Activated B cell treated with CpG ODN at 0.5 μM for 24 hours (primary cell): Measurements from ENCODE around the gene PRIMPOL. TPM values are rescaled to one million over a fixed set of nuclear protein-coding genes. Genes with fewer than 3 reads are reported as not detected.

Source experiments
- ATAC-seq: fragments of 200-7000 bp; cut with Tn5 transposase; one replicate; pipeline ENCODE4 v1.10.0; 2021; ENCODE audit warnings: low read depth, mild to moderate bottlenecking, moderate library complexity
- CTCF ChIA-PET: fragments of 350-600 bp; sonication (Branson Sonifier 250); formaldehyde crosslinking; loops from one replicate; lab custom pipeline; 2021; ENCODE audit warnings: antibody characterized with exemption; lab: Charles Lee
- POLR2A ChIA-PET: fragments of 350-600 bp; sonication (Branson Sonifier 250); formaldehyde crosslinking; loops from one replicate; lab custom pipeline; 2021; ENCODE audit warnings: antibody characterized with exemption; lab: Charles Lee
- DNase-seq: peaks from one replicate; pipeline ENCODE4 v3.0.0; 2022
- H3K27ac Mint-ChIP-seq: one replicate; pipeline ENCODE4 v1.8.0; 2020; ENCODE audit warnings: mixed read lengths
- H3K27me3 Mint-ChIP-seq: one replicate; pipeline ENCODE4 v1.8.0; 2021; ENCODE audit warnings: mixed read lengths
- H3K36me3 Mint-ChIP-seq: one replicate; pipeline ENCODE4 v1.8.0; 2021; ENCODE audit warnings: low read depth, mixed read lengths
- H3K4me1 Mint-ChIP-seq: one replicate; pipeline ENCODE4 v1.8.0; 2021; ENCODE audit warnings: mixed read lengths
- H3K4me3 Mint-ChIP-seq: one replicate; pipeline ENCODE4 v1.8.0; 2020; ENCODE audit warnings: mild to moderate bottlenecking, mixed read lengths
- H3K9me3 Mint-ChIP-seq: one replicate; pipeline ENCODE4 v1.8.0; 2020; ENCODE audit warnings: mixed read lengths
- intact Hi-C: fragments of 100-400 bp; cut with micrococcal nuclease; formaldehyde crosslinking; loops from one replicate; pipeline ENCODE4 v1.15.1; 2024
- total RNA-seq: library from RNA; stranded (reverse); gene quantifications from 2 replicates; pipeline ENCODE4 v1.2.3, GENCODE V29; 2022
- TF ChIP-seq, protein P1 (sequence below): fragments of 200-600 bp; IDR thresholded peaks from one replicate; pipeline ENCODE4 v1.8.0; 2022; ENCODE audit warnings: antibody characterized with exemption, mild to moderate bottlenecking

Gene PRIMPOL
- total RNA-seq, 1 donor from 2014 or later = 11.6 TPM

DNA sequence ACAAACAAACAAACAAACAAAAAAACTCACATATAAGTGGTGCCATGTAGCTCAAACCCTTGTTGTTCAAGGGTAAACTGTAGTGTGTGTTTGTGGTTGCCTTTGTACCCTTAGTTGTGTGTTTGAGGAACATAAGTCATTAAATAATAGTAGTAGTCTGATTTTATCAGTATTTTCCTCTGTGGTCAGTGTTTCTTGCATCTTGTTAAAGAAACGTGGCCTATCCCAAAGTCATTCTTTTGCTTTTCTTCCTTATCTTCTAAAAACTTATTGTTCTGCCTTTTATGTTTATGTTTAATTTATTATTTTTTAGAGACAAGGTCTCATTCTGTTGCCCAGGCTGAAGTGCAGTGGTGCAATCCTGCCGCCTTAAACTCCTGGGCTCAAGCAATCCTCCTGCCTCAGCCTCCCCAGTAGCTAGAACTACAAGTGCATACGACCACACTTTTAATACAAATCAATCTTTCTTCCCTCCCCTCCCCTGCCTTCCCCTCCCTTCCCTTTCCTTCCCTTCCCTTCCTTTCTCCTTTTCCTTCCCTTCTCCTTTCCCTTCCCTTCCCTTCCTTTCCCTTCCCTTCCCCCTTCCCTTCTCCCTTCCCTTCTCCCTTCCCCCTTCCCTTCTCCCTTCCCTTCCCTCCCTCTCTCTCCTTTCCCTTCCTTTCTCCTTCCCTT is 26.4 kb downstream of the PRIMPOL start:
- Mint-ChIP-seq H3K4me1 (no peaks in the 10 kb centered on the region), H3K27ac (no peak overlapping the region), H3K4me3 (no peak overlapping the region), H3K36me3 (peaks cover 31% of the 10 kb centered on the region), H3K27me3 (no peaks in the 10 kb centered on the region), H3K9me3 (no peaks in the 10 kb centered on the region)
- TF ChIP-seq, protein P1, sequence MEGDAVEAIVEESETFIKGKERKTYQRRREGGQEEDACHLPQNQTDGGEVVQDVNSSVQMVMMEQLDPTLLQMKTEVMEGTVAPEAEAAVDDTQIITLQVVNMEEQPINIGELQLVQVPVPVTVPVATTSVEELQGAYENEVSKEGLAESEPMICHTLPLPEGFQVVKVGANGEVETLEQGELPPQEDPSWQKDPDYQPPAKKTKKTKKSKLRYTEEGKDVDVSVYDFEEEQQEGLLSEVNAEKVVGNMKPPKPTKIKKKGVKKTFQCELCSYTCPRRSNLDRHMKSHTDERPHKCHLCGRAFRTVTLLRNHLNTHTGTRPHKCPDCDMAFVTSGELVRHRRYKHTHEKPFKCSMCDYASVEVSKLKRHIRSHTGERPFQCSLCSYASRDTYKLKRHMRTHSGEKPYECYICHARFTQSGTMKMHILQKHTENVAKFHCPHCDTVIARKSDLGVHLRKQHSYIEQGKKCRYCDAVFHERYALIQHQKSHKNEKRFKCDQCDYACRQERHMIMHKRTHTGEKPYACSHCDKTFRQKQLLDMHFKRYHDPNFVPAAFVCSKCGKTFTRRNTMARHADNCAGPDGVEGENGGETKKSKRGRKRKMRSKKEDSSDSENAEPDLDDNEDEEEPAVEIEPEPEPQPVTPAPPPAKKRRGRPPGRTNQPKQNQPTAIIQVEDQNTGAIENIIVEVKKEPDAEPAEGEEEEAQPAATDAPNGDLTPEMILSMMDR = no peak
- intact Hi-C loops = no loop called here
- ChIA-PET CTCF (no interaction called here), POLR2A (no interaction called here)
- DNase-seq = no peak
- no peak for ATAC-seq

- ChIA-PET POLR2A (no interaction called here), CTCF (no interaction called here)
- TF ChIP-seq, protein P1 = no peak
- ATAC-seq (no peak), DNase-seq (no peak)
- H3K36me3 Mint-ChIP-seq = peaks cover 4% of the 10 kb centered on the region
- H3K9me3 Mint-ChIP-seq = no peaks in the 10 kb centered on the region
- H3K27me3 Mint-ChIP-seq = no peaks in the 10 kb centered on the region
- H3K27ac Mint-ChIP-seq = no peak overlapping the region
- no peaks in the 10 kb centered on the region for H3K4me1 Mint-ChIP-seq
- no peak overlapping the region for H3K4me3 Mint-ChIP-seq
- intact Hi-C loops = no loop called here
These were observed 31.2 kb downstream of the PRIMPOL start for GRCh38 chr4:184680698-184681097.

GRCh38 chr4:184681916-184682315 is 32.4 kb downstream of the PRIMPOL start:
- Mint-ChIP-seq H3K4me1 (no peaks in the 10 kb centered on the region), H3K4me3 (no peak overlapping the region), H3K27ac (no peak overlapping the region), H3K27me3 (no peaks in the 10 kb centered on the region), H3K9me3 (no peaks in the 10 kb centered on the region), H3K36me3 (peaks cover 11% of the 10 kb centered on the region)
- ChIA-PET POLR2A (no interaction called here), CTCF (no interaction called here)
- DNase-seq (no peak), ATAC-seq (no peak)
- TF ChIP-seq, protein P1 = no peak
- intact Hi-C loops = no loop called here

- H3K27ac Mint-ChIP-seq = no peak overlapping the region
- H3K4me3 Mint-ChIP-seq = no peak overlapping the region
These were observed 35.1 kb downstream of the PRIMPOL start for GRCh38 chr4:184684491-184685189.

DNA sequence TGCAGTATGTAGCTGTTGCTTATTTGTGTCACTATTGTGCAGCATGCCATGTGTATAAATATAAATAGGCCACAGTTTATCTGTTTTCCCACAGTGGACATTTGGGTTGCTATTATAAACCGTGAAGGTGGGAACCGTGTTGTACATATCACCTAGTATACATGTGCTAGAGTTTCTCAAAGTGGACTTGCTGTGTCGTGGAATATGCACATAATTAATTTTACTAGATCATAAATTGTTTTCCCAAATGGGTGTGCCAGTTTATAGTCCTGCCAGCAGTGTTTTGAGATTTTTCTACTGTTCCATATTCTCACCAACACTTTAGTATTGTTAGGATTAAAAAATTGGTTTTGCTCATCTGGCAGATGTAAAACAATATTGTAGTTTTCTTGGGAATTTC is 38.5 kb downstream of the PRIMPOL start:
- TF ChIP-seq, protein P1 = no peak
- ChIA-PET POLR2A (no interaction called here), CTCF (no interaction called here)
- Mint-ChIP-seq H3K9me3 (no peaks in the 10 kb centered on the region), H3K27ac (no peak overlapping the region), H3K4me1 (no peaks in the 10 kb centered on the region), H3K36me3 (peaks cover 30% of the 10 kb centered on the region), H3K4me3 (no peak overlapping the region), H3K27me3 (no peaks in the 10 kb centered on the region)
- ATAC-seq (no peak), DNase-seq (no peak)
- intact Hi-C loops = no loop called here

More at GRCh38 chr4:184684491-184685189, 35.1 kb downstream of the PRIMPOL start:
- DNase-seq = no peak
- intact Hi-C loops = no loop called here
- Mint-ChIP-seq H3K36me3 (peaks cover 18% of the 10 kb centered on the region), H3K27me3 (no peaks in the 10 kb centered on the region), H3K9me3 (no peaks in the 10 kb centered on the region), H3K4me1 (no peaks in the 10 kb centered on the region)
- CTCF ChIA-PET = no interaction called here
- POLR2A ChIA-PET = no interaction called here
- no peak for ATAC-seq
- TF ChIP-seq, protein P1 = no peak
